ENCODE measurements around the gene CCND2. TPM values are rescaled to one million over a fixed set of nuclear protein-coding genes. Genes with fewer than 3 reads are reported as not detected.

The CCND2 gene
- total and polyA plus RNA-seq, 2 of the 4 experiments (the other 2 are of a cell fraction): 1.1 to 2.3 TPM

GRCh38 chr12:4275016-4275869 is 1.7 kb downstream of the CCND2 start:
- H3K27ac ChIP-seq (ENCODE audit: insufficient read depth, low read length): peak overlapping the region; percentile 21; the same call in 1 of the 2 replicates
- TF ChIP-seq CEBPB (IDR thresholded peaks at IDR 0.05; ENCODE audit: low read depth, low read length) (peak; percentile 21; the same call in 1 of the 2 replicates), BHLHE40 (IDR thresholded peaks at IDR 0.05; ENCODE audit: low read depth, low read length) (no peak), RCOR1 (IDR thresholded peaks at IDR 0.05; ENCODE audit: insufficient replicate concordance, low read length) (no peak), MAZ (IDR thresholded peaks at IDR 0.05; ENCODE audit: borderline replicate concordance, low read depth, low read length) (0 out of 2 replicates have a peak, but pooled peaks have one; percentile 27)
- CTCF ChIA-PET: interaction anchor here (1.8 to 3.1 kb wide), 4 partner anchors 165 to 390 kb away, joined by 9 to 37 read pairs (median 34); no protein-coding TSS in a partner anchor

More at GRCh38 chr12:4275016-4275869, 1.7 kb downstream of the CCND2 start:
- Histone ChIP-seq H2BK120ac (ENCODE audit: low read depth, low read length) (peak overlapping the region; percentile 44; the same call in 1 of the 2 replicates), H3K9me1 (ENCODE audit: insufficient read depth, low read length) (no peaks in the 10 kb centered on the region), H3K9ac (ENCODE audit: low read depth, low read length) (peak overlapping the region; percentile 81), H2BK20ac (ENCODE audit: low read depth, low read length) (no peak overlapping the region), H3K4me3 (ENCODE audit: insufficient read depth, low read depth, low read length) (peak overlapping the region; percentile 56), H3K4me1 (ENCODE audit: control insufficient read depth, insufficient read depth, low read length) (peaks cover 3% of the 10 kb centered on the region; the same call in 1 of the 2 replicates), H3K14ac (replicated peaks; ENCODE audit: low read depth, low read length) (no peak overlapping the region; the same call in 1 of the 2 replicates), H4K91ac (ENCODE audit: insufficient read depth, low read depth, low read length) (no peak overlapping the region), H2AK5ac (ENCODE audit: low read depth, low read length) (no peak overlapping the region), H2AFZ (replicated peaks; ENCODE audit: low read length, poor library complexity) (peak overlapping the region; percentile 69), H3K79me1 (ENCODE audit: low read depth in 1 of 2, low read length in 2 of 2) (no peaks in the 10 kb centered on the region), H3K4ac (ENCODE audit: low read depth, low read length) (no peak overlapping the region), H3K23ac (ENCODE audit: low read depth, low read length) (no peak overlapping the region), H3K56ac (ENCODE audit: extremely low read depth, insufficient read depth, low read length) (no peak overlapping the region; the same call in 1 of the 2 replicates), H2BK15ac (ENCODE audit: low read depth, low read length) (no peak overlapping the region), H3K18ac (ENCODE audit: low read depth, low read length) (peak overlapping the region; percentile 5; the same call in 1 of the 2 replicates), H3K9me3 (ENCODE audit: control insufficient read depth, insufficient read depth, low read length) (peaks cover under 1% of the 10 kb centered on the region), H4K20me1 (ENCODE audit: insufficient read depth, low read length) (no peaks in the 10 kb centered on the region), H2AK9ac (replicated peaks; ENCODE audit: low read depth, low read length, poor library complexity) (no peak overlapping the region), H4K5ac (ENCODE audit: low read depth, low read length) (peak overlapping the region; percentile 31; the same call in 1 of the 2 replicates), H4K8ac (ENCODE audit: low read depth in 2 of 2, low read length in 2 of 2) (peak overlapping the region in 1 of 2 experiments; percentile 74; a peak in 1 of 4 replicates), H3K27me3 (ENCODE audit: control insufficient read depth, insufficient read depth, low read length) (peaks cover 60% of the 10 kb centered on the region), H3K36me3 (ENCODE audit: control insufficient read depth, insufficient read depth, low read length) (no peaks in the 10 kb centered on the region; the same call in 1 of the 2 replicates), H2BK5ac (ENCODE audit: low read depth, low read length, poor library complexity, severe bottlenecking) (no peak overlapping the region), H3K4me2 (ENCODE audit: low read depth, low read length) (peak overlapping the region; percentile 80)
- intact Hi-C loops (cut with micrococcal nuclease) (loop anchor here (5.0 kb wide), 1 partner anchor 618 kb away; no protein-coding TSS in a partner anchor), dilution Hi-C loops (cut with HindIII; ENCODE audit: low sequenced_read_pairs, unreplicated experiment) (no loop called here), in situ Hi-C loops (cut with MboI; ENCODE audit: low sequenced_read_pairs) (loop anchor here (5.0 kb wide), 2 partner anchors 168 to 388 kb away; no protein-coding TSS in a partner anchor)
- DNase-seq (peak; percentile 13), ATAC-seq (ENCODE audit: low read depth) (no peak)
- BruUV-seq (replicated peaks): no TSS peak
- 3 to 100% methylated on average over 1 to 8 of the region's 43 CpGs for WGBS, 2 experiments (ENCODE audit: extremely low coverage in 2 of 2, insufficient read length in 1 of 2)
- POLR2A ChIA-PET (ENCODE audit: unreplicated experiment): interaction anchor here (0.6 kb wide), 1 partner anchor 168 kb away, joined by 3 read pairs; no protein-coding TSS in a partner anchor

All from IMR-90 (cell line).